ENCODE results near the gene ORC4. TPM values are rescaled to one million over a fixed set of nuclear protein-coding genes. Genes with fewer than 3 reads are reported as not detected.

Gene ORC4
- total RNA-seq, 1 experiment from 2014 or later, result 72.9 TPM

DNA sequence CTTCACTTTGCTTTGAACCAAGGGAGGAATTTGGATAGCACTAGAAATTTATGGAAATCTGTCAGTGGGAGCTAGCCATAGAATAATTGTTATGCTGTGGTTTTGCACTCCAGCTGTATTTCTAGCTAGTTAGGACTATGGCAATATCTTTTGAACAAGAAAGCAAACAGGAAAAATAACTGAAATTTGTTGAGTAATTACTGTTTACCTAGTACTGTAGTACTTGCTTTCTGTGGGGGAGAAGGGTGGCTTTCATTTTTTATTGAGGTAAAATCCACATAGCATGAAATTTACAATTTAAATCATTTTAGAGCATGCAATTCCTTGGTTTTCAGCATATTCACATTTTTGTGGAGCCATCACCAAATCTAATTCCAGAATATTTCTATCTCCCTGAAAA, 28.7 kb upstream of the ORC4 start:
- H3K27me3 ChIP-seq (ENCODE audit: insufficient read depth, low read length), result no peaks in the 10 kb centered on the region
- H3T11ph ChIP-seq (ENCODE audit: low read length), result no peak overlapping the region
- Mint-ChIP-seq H3K4me3 (no peak overlapping the region), H3K4me1 (peaks cover 27 to 32% of the 10 kb centered on the region in 2 experiments), H3K27me3 (ENCODE audit: low read depth) (no peaks in the 10 kb centered on the region), H3K36me3 (ENCODE audit: insufficient read depth in 1 of 3, low read depth in 3 of 3) (no peaks in the 10 kb centered on the region; a peak in 1 of 7 replicates), H3K9me3 (no peaks in the 10 kb centered on the region; a peak in 1 of 5 replicates), H3K27ac (no peak overlapping the region; a peak in 1 of 7 replicates)
- H2BK15ac ChIP-seq (ENCODE audit: low read depth, low read length), result no peak overlapping the region
- no peak overlapping the region for H2BK20ac ChIP-seq (ENCODE audit: low read depth, low read length, poor library complexity, severe bottlenecking)
- H4K20me1 ChIP-seq (ENCODE audit: control insufficient read depth, insufficient read depth, insufficient read length), result no peaks in the 10 kb centered on the region
- no peak overlapping the region for H3K9ac ChIP-seq (ENCODE audit: extremely low read depth, insufficient read length, low read length)
- no peak overlapping the region for H2BK12ac ChIP-seq (ENCODE audit: insufficient read length, low read depth, low read length)
- H3K14ac ChIP-seq (ENCODE audit: insufficient read depth, low read length), result no peak overlapping the region
- no peaks in the 10 kb centered on the region for H3K79me1 ChIP-seq (ENCODE audit: insufficient read depth, low read depth, low read length, poor library complexity, severe bottlenecking)
- no peak overlapping the region for H3K4me2 ChIP-seq (ENCODE audit: insufficient read depth, insufficient read length, low read length)
- H3K18ac ChIP-seq (ENCODE audit: insufficient read length, low read depth, low read length), result no peak overlapping the region
- no peak overlapping the region for H4K5ac ChIP-seq (ENCODE audit: insufficient read length, low read depth, low read length)
- H2BK5ac ChIP-seq (ENCODE audit: insufficient read length, low read length), result no peak overlapping the region
- H4K91ac ChIP-seq (ENCODE audit: insufficient read length, low read depth, low read length), result no peak overlapping the region
- no peak overlapping the region for H4K8ac ChIP-seq (replicated peaks; ENCODE audit: insufficient read length, low read depth, low read length)
- H3K23ac ChIP-seq (ENCODE audit: insufficient read length, low read depth, low read length), result no peak overlapping the region
- H3K79me2 ChIP-seq (ENCODE audit: insufficient read depth, low read length), result no peaks in the 10 kb centered on the region
- no peak overlapping the region for H3K56ac ChIP-seq (ENCODE audit: insufficient read length, low read depth, low read length)
- H3K27ac ChIP-seq (ENCODE audit: insufficient read length, low read depth, low read length), result no peak overlapping the region
- H3K9me3 ChIP-seq (ENCODE audit: control insufficient read depth, low read depth, low read length), result no peaks in the 10 kb centered on the region
- no peak overlapping the region for H2BK120ac ChIP-seq (ENCODE audit: low read depth, low read length, poor library complexity, severe bottlenecking)
- no peak overlapping the region for H2AFZ ChIP-seq (ENCODE audit: low read length)
- H3K23me2 ChIP-seq (ENCODE audit: insufficient read length, low read depth, low read length, poor library complexity, severe bottlenecking), result no peaks in the 10 kb centered on the region
- H2AK5ac ChIP-seq (ENCODE audit: insufficient read length, low read length), result no peak overlapping the region
- TF ChIP-seq, protein P1, sequence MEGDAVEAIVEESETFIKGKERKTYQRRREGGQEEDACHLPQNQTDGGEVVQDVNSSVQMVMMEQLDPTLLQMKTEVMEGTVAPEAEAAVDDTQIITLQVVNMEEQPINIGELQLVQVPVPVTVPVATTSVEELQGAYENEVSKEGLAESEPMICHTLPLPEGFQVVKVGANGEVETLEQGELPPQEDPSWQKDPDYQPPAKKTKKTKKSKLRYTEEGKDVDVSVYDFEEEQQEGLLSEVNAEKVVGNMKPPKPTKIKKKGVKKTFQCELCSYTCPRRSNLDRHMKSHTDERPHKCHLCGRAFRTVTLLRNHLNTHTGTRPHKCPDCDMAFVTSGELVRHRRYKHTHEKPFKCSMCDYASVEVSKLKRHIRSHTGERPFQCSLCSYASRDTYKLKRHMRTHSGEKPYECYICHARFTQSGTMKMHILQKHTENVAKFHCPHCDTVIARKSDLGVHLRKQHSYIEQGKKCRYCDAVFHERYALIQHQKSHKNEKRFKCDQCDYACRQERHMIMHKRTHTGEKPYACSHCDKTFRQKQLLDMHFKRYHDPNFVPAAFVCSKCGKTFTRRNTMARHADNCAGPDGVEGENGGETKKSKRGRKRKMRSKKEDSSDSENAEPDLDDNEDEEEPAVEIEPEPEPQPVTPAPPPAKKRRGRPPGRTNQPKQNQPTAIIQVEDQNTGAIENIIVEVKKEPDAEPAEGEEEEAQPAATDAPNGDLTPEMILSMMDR (conservative IDR thresholded peaks at IDR 0.05), result no peak
- peaks cover 2% of the 10 kb centered on the region; the same call in 1 of the 2 replicates for H3K4me1 ChIP-seq (ENCODE audit: insufficient read depth, low read length)
- no peak for DNase-seq
- H3K4ac ChIP-seq (ENCODE audit: low read depth, low read length), result no peak overlapping the region
